GM19324 (cell line): ENCODE measurements around the gene CIAPIN1.
"Not testable (repeated sequence)": the region's sequence is repeated elsewhere in the genome, so short reads cannot be mapped to it uniquely, and the experiment has no call there.

Experiments used
- ATAC-seq: cut with Tn5 transposase; IDR thresholded peaks from one replicate; pipeline ENCODE4 v1.9.1; 2021; ENCODE audit warnings: mild to moderate bottlenecking, moderate library complexity; ENCODE audit not compliant: unreplicated experiment, low FRiP score

CIAPIN1 gene

DNA sequence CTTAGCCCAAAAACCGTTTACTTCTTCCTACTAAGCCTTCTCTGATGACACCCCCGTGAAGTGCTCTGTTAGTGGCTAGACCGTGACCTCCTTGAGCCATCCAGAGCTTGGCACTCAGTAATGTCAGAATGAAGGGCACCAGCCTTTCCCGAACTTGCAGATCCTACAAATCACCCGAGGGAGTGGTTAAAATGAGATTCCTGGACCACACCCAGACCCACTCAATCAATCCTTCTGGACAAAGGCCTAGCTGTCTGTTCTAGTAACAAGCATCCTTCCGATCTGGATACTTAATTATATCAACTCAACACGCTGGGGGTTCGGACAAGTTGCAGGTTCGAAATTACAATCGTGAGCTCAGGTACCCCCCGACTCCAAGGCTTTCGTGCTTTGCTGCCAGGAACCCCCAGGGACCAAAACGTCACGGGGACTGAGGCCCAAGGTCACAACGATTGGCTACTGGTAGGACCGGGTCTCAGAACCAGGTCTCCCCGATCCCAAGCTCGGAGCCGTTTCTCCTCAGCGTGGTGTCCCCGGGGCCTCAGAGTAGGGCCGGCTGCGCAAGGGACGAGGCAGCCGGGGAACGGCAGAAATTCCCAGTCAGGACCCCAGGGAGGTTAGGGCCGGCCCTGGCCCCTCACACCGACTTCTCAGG lies 527 bp downstream of the CIAPIN1 start:
- peak; percentile 29 for ATAC-seq

GRCh38 chr16:57445510-57445909 lies 1.7 kb downstream of the CIAPIN1 start:
- ATAC-seq, result no peak

DNA sequence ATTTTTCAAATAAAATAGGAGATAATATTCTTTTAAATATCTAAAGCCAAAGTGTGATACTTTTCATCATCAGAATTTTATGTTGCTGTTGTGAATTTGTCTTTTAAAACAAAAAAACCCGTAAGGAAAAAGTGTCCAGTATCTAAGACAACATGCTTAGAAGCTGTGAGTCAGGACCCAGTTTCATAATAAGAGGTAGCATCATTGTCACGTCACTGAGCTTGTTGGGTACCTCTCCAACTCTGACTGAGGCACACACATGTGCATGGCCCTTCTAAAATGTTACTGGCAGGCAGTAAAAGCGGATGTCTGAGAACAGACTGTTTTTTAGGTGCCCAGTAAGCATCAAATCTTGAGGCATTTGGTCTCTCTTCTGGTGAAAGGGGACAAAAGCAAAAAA lies 2.5 kb downstream of the CIAPIN1 start:
- ATAC-seq, result no peak

GRCh38 chr16:57440551-57440950 lies 6.6 kb downstream of the CIAPIN1 start:
- not testable (repeated sequence) for ATAC-seq

DNA sequence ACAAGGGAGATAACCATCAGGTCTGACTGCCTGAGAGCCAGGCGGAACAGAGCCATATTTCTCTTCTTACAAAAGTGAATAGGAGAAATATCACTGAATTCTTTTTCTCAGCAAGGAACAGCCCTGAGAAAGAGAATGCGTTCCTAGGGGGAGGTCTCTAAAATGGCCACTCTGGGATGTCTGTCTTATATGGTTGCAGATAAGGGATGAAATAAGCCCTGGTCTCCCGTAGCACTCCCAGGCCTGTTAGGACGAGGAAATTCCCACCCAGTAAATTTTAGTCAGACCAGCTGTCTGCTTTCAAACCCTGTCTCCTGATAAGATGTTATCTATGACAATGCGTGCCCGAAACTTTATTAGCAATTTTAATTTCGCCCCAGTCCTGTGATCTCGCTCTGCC lies 7.2 kb downstream of the CIAPIN1 start:
- not testable (repeated sequence) for ATAC-seq

DNA sequence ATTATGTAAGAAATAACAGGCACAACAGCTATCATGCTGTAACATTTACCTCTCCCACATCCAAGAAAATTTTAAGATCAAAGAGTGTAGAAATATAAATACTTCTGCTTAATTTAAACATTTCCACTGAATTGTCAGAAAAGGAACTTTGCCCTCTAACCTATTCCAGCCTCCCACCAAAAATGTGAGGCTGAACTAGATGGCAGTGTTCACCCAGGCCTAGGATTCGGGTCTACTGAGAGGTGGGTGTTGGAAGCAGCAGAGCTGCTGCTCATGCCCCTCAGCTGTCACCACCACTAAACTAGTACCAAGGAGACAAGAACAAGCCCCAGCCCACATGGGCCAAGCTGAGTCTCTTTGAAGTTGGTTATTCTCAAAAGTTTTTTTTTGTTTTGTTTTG lies 11.3 kb downstream of the CIAPIN1 start:
- no peak for ATAC-seq

DNA sequence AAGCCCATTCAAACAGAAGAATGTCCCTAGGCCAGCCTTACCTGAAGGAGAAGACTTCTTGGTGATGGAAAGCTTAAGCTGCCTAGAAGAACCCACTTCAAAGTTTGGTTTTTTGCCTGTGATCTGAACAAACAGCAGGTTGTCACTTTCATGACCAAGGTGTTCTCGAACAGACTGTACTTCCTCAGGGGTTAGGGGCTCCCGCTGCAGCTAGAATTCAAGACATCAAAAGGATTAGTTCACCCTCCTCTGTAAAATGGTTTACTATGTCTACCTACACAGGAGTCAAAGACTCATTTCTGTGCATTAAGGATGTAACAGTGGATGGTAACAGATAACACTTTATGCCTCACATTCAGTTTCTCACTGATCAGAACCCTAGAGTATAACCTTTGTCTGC lies 13.2 kb downstream of the CIAPIN1 start:
- ATAC-seq, result no peak

DNA sequence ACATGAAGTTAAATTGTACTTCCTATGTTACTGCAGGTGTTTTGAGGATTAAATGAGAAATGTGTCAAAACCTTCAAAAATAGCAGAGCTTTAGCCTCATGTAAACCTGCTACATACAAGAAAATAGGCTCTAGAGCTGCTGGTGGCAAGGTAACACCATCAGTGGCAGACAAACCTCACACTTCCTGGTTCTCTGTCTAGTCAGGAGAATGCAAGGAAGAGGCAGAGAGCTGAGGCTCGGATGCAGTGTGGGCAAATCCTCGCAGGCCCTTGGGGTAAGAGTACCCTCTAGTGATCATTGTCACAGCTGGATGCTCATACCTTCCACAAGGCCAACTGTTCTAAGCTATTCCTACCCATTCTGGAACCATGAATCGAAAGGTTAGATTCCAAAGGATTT lies 14.2 kb downstream of the CIAPIN1 start:
- no peak for ATAC-seq

DNA sequence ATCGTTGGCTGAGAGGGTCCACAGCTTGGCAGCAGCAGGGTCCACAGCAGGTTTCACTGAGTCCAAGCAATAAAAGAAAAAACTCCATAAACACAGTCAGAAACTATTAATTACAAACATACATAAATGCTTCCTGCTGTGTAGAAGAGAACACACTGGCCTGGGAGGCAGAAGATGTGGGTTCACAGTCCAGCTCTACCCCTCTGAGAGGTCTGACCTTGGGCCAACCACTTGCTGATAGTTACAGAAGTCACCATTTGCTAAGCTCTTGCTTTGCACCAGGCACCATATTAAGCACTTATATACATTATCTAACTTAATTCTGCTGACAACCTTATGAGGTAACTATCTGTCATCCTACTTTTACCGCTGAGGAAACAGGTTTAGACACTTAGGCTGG lies 14.7 kb downstream of the CIAPIN1 start:
- no peak for ATAC-seq

DNA sequence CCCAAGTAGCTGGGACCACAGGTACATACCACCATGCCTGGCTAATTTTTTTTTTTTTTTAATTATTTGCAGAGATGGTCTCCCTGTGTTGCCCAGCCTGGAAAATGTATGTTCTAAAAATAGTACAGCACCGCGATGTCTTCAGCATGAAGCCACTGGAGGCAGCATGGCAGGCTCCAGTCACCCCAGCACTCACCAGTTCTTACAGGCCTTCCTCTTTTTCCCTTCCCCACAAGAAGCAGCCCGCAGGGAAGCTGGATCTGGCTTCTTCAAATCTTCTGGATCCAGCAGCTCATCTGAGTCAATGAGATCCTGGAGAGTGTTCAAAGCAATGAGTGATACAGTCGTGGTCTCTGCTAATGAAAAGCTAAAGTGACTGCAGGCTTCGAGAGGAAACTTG lies 16.2 kb downstream of the CIAPIN1 start:
- no peak for ATAC-seq

DNA sequence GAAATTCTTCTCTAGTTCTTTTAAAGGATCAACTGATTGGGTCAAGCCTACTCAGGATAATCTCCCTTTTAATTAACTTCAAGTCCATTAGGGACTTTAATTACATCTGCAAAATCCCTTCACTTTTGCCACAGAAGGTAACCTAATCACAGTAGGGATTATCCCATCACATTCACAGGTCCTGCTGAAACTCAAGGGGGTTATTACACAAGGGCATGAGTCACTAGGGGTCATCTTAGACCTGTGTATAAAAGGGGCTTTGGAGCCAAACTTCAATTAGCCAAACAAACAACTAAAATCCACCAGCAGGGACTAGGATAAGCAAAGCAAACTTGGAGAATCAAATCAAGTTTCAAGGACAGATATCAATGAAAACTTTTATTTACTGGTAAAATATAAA lies 19.4 kb downstream of the CIAPIN1 start:
- no peak for ATAC-seq

GRCh38 chr16:57427307-57427706 lies 19.9 kb downstream of the CIAPIN1 start:
- no peak for ATAC-seq

DNA sequence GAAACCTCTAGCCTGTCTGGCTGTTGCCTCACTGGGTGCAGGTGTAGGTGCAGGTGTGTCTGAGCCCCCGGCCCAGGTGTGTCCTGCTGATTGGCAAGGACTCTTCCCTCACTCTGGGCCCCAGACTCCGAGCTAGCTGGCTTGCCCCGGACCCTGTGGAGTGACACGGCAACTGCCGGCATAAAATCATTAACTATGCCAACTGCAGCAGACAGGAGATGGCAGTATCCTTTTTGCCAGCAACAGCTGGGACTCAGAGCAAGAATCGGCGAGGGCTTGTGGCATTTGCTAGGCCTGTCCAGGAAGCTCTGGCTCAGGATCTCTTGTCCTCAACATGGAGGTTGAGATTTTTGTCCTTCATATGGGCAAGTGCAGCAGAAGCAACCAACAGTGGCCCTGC lies 20.8 kb downstream of the CIAPIN1 start:
- ATAC-seq, result no peak

GRCh38 chr16:57424583-57424982 lies 22.6 kb downstream of the CIAPIN1 start:
- ATAC-seq, result no peak

DNA sequence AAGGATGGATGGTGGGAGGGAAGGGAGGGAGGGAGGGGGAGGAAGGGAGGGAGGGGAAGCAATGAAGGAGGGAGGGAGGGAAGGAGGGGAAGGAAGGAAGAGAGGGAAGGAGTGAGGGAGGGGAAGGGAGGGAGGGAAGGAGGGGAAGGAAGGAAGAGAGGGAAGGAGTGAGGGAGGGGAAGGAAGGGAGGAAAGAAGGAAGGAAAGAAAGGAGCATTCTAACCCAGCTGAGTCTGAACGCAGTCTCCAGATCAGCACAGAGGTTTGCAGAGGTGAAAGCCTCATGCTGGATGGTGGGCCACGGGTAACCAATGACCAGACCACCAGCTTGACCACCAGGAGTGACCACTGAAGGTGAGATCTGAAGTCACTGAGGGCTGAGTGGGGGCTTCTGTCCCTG lies 24.0 kb downstream of the CIAPIN1 start:
- no peak for ATAC-seq

GRCh38 chr16:57422026-57422944 lies 24.9 kb downstream of the CIAPIN1 start:
- ATAC-seq, result no peak

DNA sequence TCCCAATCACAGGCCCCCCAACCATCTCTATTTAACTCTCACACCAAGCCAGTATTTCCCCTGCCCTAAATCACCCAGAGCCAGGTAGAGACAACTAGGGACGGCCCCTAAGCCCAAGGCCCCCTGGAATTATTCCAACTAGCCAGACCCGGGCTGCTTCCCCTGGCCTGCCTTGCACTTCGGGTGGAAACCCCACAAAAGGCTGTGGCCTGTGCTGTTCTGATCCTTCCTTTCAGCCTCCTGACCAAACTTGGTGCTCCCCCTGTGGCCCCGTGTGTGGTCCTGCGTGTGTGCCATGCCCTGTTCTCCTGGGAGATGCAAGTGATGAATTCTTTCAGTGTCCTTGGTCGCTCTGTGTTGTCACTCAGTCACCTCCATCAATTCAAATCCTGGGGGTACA lies 27.7 kb downstream of the CIAPIN1 start:
- ATAC-seq, result no peak

DNA sequence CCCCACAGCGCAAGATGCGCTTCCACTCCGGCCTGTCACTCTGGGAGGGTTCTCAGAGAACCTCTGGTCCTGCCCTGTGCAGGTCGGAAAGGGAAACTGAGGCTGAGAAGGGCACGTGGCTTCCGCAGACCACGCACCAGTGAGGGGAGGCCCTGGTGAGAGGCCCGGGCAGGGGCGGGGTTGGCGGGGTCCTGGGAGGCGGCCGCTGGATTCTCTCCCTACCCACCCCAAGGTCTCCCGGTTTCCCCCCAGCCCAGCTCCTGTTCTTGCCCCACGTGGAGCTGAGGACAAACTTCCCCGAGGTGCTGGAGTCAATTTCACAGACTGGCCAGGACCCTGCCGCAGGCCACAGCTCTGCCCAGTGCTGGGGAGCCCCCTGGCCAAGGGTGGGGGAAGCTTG lies 31.1 kb downstream of the CIAPIN1 start:
- ATAC-seq, result no peak

DNA sequence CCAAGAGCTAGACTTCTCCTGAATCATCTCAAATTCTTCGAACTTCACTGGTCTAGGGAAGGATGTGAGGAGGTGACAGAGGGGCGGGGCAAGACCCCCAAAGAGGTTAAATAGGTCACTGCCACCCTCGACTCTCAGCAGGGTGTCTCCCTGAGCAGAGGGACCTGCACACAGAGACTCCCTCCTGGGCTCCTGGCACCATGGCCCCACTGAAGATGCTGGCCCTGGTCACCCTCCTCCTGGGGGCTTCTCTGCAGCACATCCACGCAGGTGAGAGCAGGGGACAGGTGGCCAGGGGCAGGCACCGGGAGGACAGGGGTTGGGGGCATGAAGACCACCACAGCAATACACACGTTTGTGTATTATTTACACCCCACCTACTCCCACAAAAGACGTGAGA lies 33.5 kb downstream of the CIAPIN1 start:
- ATAC-seq, result no peak

DNA sequence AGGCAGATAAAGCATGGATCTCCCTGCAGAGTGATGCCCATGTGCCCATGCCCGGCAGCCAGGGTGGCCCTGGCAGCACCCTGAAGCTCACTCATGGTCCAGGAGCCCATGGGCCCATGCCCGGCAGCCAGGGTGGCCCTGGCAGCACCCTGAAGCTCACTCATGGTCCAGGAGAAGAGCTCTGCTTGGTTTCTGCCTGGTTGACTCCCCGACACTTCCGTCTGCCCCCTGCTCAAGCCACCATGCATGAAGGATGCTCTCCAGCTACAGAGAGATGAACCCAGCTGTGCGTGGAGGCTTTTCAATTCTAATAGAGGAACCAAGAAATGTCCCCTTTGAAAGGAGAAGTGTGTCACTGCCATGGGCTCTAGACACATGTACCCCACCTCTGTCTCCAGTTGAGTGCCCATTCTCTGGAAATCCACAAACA lies 33.9 kb downstream of the CIAPIN1 start:
- ATAC-seq, result peak; percentile 46

DNA sequence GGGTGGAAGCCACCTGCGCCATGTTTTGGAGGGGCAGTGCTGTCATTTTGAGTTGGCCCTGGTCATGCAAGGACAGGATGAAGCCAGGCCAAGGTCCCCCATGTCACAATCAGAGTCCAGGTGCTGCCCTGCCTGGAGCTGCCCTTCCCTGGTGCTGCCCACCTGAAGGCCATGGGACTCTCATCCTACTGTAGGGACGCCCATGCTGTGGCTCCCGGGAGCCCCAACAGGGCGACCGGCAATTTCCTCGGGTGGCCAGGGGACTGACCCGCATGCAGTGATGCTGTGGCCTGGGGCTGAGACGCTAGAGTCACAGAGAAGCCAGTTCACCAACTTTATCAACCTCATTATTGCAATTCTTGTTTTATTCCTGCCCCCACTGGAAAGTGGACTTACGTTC lies 34.6 kb downstream of the CIAPIN1 start:
- ATAC-seq, result no peak
